Smooth muscle cell (in vitro differentiated cells): ENCODE measurements around the gene SLCO1B3. TPM values are rescaled to one million over a fixed set of nuclear protein-coding genes. Genes with fewer than 3 reads are reported as not detected.

Source experiments
- DNase-seq: peaks from one replicate; lab custom pipeline; 2025; ENCODE audit not compliant: unreplicated experiment; lab: John Stamatoyannopoulos, UW
- H2AFZ ChIP-seq: fragments of 200-600 bp; sonication (generic); 2 replicates; pipeline ENCODE4 v1.6.0; 2016; ENCODE audit warnings: antibody characterized with exemption, low read depth, mild to moderate bottlenecking
- H3F3A ChIP-seq: fragments of 200-600 bp; sonication (generic); 2 replicates; pipeline ENCODE4 v1.6.0; 2017; ENCODE audit warnings: antibody characterized with exemption, low read depth
- H3K27ac ChIP-seq: fragments of 200-600 bp; sonication (generic); 2 replicates; pipeline ENCODE4 v1.5.1; 2016; ENCODE audit warnings: low read depth, mild to moderate bottlenecking
- H3K27me3 ChIP-seq: fragments of 200-600 bp; sonication (generic); 2 replicates; pipeline ENCODE4 v1.6.1; 2016; ENCODE audit warnings: low read depth, mild to moderate bottlenecking
- H3K36me3 ChIP-seq: fragments of 200-600 bp; sonication (generic); 2 replicates; pipeline ENCODE4 v1.5.1; 2016; ENCODE audit warnings: low read depth
- H3K4me1 ChIP-seq: fragments of 200-600 bp; sonication (generic); 2 replicates; pipeline ENCODE4 v1.5.1; 2016; ENCODE audit warnings: low read depth
- H3K4me2 ChIP-seq: fragments of 200-600 bp; sonication (generic); 2 replicates; pipeline ENCODE4 v1.6.0; 2016; ENCODE audit warnings: mild to moderate bottlenecking
- H3K4me3 ChIP-seq: fragments of 200-600 bp; sonication (generic); 2 replicates; pipeline ENCODE4 v1.5.1; 2016; ENCODE audit warnings: mild to moderate bottlenecking
- H3K79me2 ChIP-seq: fragments of 200-600 bp; sonication (generic); 2 replicates; pipeline ENCODE4 v1.6.0; 2016; ENCODE audit warnings: low read depth, mild to moderate bottlenecking
- H3K9ac ChIP-seq: fragments of 200-600 bp; sonication (generic); 2 replicates; pipeline ENCODE4 v1.6.0; 2016; ENCODE audit warnings: low read depth
- H3K9me3 ChIP-seq: fragments of 200-600 bp; sonication (generic); replicated peaks from 2 replicates; pipeline ENCODE4 v1.5.1; 2016; ENCODE audit warnings: low read depth
- H4K20me1 ChIP-seq: fragments of 200-600 bp; sonication (generic); 2 replicates; pipeline ENCODE4 v1.6.0; 2016; ENCODE audit warnings: low read depth
- CTCF ChIP-seq: fragments of 200-600 bp; sonication (generic); IDR thresholded peaks from 2 replicates; pipeline ENCODE4 v1.5.1; 2017; ENCODE audit warnings: borderline replicate concordance, mild to moderate bottlenecking, antibody characterized with exemption; ENCODE audit not compliant: insufficient read depth, poor library complexity, severe bottlenecking
- WGBS: methylation state at CpG from one replicate; pipeline ENCODE4 v1.1.7; 2016; ENCODE audit warnings: low lambda C conversion rate; 5-methylcytosine and 5-hydroxymethylcytosine counted together
- polyA plus RNA-seq: library from polyadenylated mRNA; unstranded; fragments of >200 nt; fragmentation: Nextera tagmentation; extraction: Ambion mirVana; gene quantifications from 2 replicates; pipeline ENCODE4 v1.2.1, GENCODE V29; 2016
- total RNA-seq: library from RNA; depleted of rRNA; stranded (reverse); fragments of >200 nt; gene quantifications from 2 replicates; pipeline ENCODE4 v1.2.3, GENCODE V29; 2014

Gene SLCO1B3
- total and polyA plus RNA-seq, 2 experiments from 2014 or later = not detected

GRCh38 chr12:20868277-20868676 lies 57.8 kb downstream of the SLCO1B3 start:
- Histone ChIP-seq H3K79me2 (no peaks in the 10 kb centered on the region), H3F3A (no peaks in the 10 kb centered on the region), H2AFZ (no peak overlapping the region), H3K27ac (no peak overlapping the region), H3K4me1 (no peaks in the 10 kb centered on the region), H3K27me3 (no peaks in the 10 kb centered on the region), H3K36me3 (no peaks in the 10 kb centered on the region), H3K9me3 (no peaks in the 10 kb centered on the region), H4K20me1 (no peaks in the 10 kb centered on the region), H3K9ac (no peak overlapping the region), H3K4me2 (no peak overlapping the region), H3K4me3 (no peak overlapping the region)
- 96% methylated on average over 2 of the region's 2 CpGs for WGBS
- no peak for DNase-seq
- no peak for TF ChIP-seq CTCF

GRCh38 chr12:20883288-20883687 lies 72.8 kb downstream of the SLCO1B3 start:
- H3K4me2 ChIP-seq = no peak overlapping the region
- no peak for TF ChIP-seq CTCF
- H3K27me3 ChIP-seq = no peaks in the 10 kb centered on the region
- no peaks in the 10 kb centered on the region for H3F3A ChIP-seq
- no peak overlapping the region for H3K27ac ChIP-seq
- no peaks in the 10 kb centered on the region for H3K4me1 ChIP-seq
- no peak overlapping the region for H2AFZ ChIP-seq
- H3K9ac ChIP-seq = no peak overlapping the region
- no peaks in the 10 kb centered on the region for H3K9me3 ChIP-seq
- DNase-seq = no peak
- no peak overlapping the region for H3K4me3 ChIP-seq
- no peaks in the 10 kb centered on the region for H3K36me3 ChIP-seq
- H3K79me2 ChIP-seq = no peaks in the 10 kb centered on the region
- no peaks in the 10 kb centered on the region for H4K20me1 ChIP-seq

- Histone ChIP-seq H3K4me3 (no peak overlapping the region), H4K20me1 (no peaks in the 10 kb centered on the region), H3K79me2 (no peaks in the 10 kb centered on the region), H3K27me3 (no peaks in the 10 kb centered on the region), H3K9ac (no peak overlapping the region), H3K36me3 (no peaks in the 10 kb centered on the region), H2AFZ (no peak overlapping the region), H3K4me2 (no peak overlapping the region), H3K27ac (no peak overlapping the region), H3K4me1 (no peaks in the 10 kb centered on the region), H3F3A (no peaks in the 10 kb centered on the region), H3K9me3 (no peaks in the 10 kb centered on the region)
- TF ChIP-seq CTCF = no peak
- WGBS = 69% methylated on average over 1 of the region's 1 CpG
- no peak for DNase-seq
Measured at GRCh38 chr12:20885116-20885515, 74.6 kb downstream of the SLCO1B3 start.

GRCh38 chr12:20885552-20885951 lies 75.0 kb downstream of the SLCO1B3 start:
- no peak for TF ChIP-seq CTCF
- H4K20me1 ChIP-seq = no peaks in the 10 kb centered on the region
- H3K4me2 ChIP-seq = no peak overlapping the region
- no peaks in the 10 kb centered on the region for H3K27me3 ChIP-seq
- no peaks in the 10 kb centered on the region for H3K36me3 ChIP-seq
- H3K4me1 ChIP-seq = no peaks in the 10 kb centered on the region
- H3K9ac ChIP-seq = no peak overlapping the region
- no peak overlapping the region for H2AFZ ChIP-seq
- WGBS = 78% methylated on average over 2 of the region's 2 CpGs
- no peaks in the 10 kb centered on the region for H3K9me3 ChIP-seq
- no peak for DNase-seq
- no peaks in the 10 kb centered on the region for H3K79me2 ChIP-seq
- H3F3A ChIP-seq = no peaks in the 10 kb centered on the region
- H3K27ac ChIP-seq = no peak overlapping the region
- no peak overlapping the region for H3K4me3 ChIP-seq
